Right ventricle myocardium inferior (tissue), 1 donor: ENCODE measurements around the gene LY6G5B. TPM values are rescaled to one million over a fixed set of nuclear protein-coding genes. Genes with fewer than 3 reads are reported as not detected.
A peak's percentile ranks its signal among the peaks of the same experiment; 100 is the strongest.

Source experiments
- ATAC-seq: fragments of 200-7000 bp; cut with Tn5 transposase; one replicate; pipeline ENCODE4 v1.9.1; 2020; ENCODE audit warnings: mild to moderate bottlenecking, moderate library complexity
- DNase-seq: peaks from one replicate; pipeline ENCODE4 v3.0.0; 2021; ENCODE audit errors: missing footprints
- intact Hi-C: fragments of 100-400 bp; cut with DNase I; formaldehyde crosslinking; loops from one replicate; pipeline ENCODE4 v1.11.0; 2022
- total RNA-seq: library from RNA; stranded (reverse); fragmentation: NEBNext Ultra II Directional; extraction: Animal tissue kit (Norgen Biotek cat#: 25700); gene quantifications from one replicate; pipeline ENCODE4 v1.2.1, GENCODE V29; 2021
- donor health status: DM: no; HTN: yes; CAD: no; lungs with severe emphysema.

LY6G5B gene
- total RNA-seq, 1 donor from 2014 or later, result 3.9 TPM

- no peak for ATAC-seq
- intact Hi-C loops, result no loop called here
Measured at GRCh38 chr6:31636698-31637596, 32.8 kb upstream of the LY6G5B start.

GRCh38 chr6:31639043-31639442 lies 30.7 kb upstream of the LY6G5B start:
- intact Hi-C loops, result no loop called here
- ATAC-seq, result no peak
- no peak for DNase-seq

More at GRCh38 chr6:31636698-31637596, 32.8 kb upstream of the LY6G5B start:
- no peak for DNase-seq

DNA sequence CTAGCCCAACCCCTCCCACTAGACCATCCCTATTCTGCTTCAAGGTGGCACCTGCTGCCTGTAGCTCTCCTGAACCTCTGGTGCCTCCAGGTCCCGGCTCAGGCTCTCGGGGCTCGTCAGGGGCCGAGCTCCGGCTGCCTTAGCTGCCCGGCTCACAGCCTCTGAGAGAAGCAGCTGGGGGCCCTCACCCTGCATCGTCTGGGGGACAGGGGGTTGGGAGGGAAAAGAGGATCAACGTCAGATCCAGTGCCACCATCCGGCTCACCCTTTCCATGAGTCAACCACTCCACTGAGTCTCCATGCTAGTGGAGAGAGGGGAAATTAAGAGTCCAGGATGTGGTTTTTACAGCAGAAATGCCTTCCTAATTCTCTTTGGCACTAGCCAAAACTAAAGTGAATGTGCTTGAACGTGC lies 30.3 kb upstream of the LY6G5B start:
- intact Hi-C loops, result no loop called here
- ATAC-seq (no peak), DNase-seq (no peak)

- intact Hi-C loops, result no loop called here
Measured at GRCh38 chr6:31640612-31641011, 29.2 kb upstream of the LY6G5B start.

GRCh38 chr6:31641370-31641769 lies 28.4 kb upstream of the LY6G5B start:
- ATAC-seq (no peak), DNase-seq (no peak)
- intact Hi-C loops, result no loop called here

More at GRCh38 chr6:31640612-31641011, 29.2 kb upstream of the LY6G5B start:
- ATAC-seq (no peak), DNase-seq (no peak)

DNA sequence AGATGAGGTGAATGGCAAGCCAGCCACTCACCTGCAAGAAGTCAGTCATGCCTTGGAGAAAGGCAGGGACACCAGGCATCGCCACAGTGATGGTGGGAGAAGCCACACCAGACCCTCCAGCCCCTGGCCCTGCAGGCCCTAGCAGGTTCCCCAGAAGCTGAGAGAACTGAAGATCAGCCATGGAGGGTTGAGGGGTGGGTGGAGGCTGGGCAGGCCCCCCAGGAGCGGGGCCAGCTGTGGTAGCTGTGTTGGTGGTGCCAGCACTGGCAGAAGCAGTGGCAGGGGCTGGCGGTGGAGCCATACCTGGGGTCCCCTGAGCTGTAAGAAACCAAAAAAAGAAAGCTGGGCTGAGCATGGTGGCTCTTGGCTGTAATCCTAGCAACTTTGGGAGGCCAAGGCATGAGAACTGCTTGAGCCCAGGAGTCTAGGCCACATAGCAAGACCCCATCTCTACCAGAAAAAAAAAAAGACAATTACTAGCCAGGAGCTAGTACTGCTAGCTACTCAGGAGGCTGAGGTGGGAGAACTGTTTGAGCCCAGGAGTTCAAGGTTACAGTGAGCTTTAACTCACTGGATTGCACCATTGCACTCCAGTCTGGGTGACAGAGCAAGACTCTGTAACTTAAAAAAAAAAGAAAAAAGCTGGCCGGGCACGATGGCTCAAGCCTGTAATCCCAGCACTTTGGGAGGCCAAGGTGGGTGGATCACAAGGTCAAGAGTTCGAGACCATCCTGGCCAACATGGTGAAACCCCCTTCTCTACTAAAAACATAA lies 26.8 kb upstream of the LY6G5B start:
- intact Hi-C loops, result no loop called here
- ATAC-seq, result no peak
- DNase-seq, result no peak

GRCh38 chr6:31643818-31644454 lies 25.8 kb upstream of the LY6G5B start:
- DNase-seq (no peak), ATAC-seq (peak; percentile 9)
- intact Hi-C loops, result no loop called here

GRCh38 chr6:31645325-31645724 lies 24.5 kb upstream of the LY6G5B start:
- intact Hi-C loops, result no loop called here
- ATAC-seq, result no peak
- DNase-seq, result no peak

DNA sequence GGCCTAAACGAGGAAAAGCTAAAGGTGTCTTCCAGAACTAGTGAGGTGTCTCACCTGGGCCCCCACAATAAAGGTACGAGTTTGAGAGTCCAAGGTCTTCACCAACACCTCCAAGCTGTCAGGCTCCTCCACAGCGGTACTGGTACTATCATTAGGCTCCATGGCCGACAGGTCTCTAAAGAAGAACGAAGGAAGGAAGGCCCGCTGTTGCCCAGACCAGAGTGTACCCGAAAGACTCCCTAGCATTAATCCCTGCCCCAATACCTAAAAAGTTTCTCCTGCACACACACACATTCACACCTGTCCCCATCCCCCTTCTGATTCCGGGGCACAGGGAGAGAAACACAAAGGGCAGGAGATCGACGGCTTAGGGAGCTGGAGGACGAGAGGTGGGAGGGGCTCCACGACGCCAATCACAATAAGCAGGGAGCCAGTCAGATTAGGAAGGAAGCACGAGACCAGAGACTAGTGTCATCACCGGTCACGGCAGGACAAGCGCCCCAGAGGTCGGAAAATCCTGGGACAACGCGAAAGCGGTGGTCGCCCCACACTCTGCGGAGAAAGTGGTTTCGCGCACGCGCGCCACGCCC lies 18.1 kb upstream of the LY6G5B start:
- ATAC-seq (peak; percentile 67), DNase-seq (no peak)
- intact Hi-C loops, result loop anchor here (1.0 kb wide), 2 partner anchors 14 to 31 kb away; partner anchors contain the start of gene PRRC2A

- ATAC-seq (peak; percentile 86), DNase-seq (peak; percentile 90)
- intact Hi-C loops, result loop anchor here (1.0 kb wide), 2 partner anchors 12 to 33 kb away; partner anchors contain the start of gene PRRC2A
Measured at GRCh38 chr6:31652925-31653724, 16.7 kb upstream of the LY6G5B start.

DNA sequence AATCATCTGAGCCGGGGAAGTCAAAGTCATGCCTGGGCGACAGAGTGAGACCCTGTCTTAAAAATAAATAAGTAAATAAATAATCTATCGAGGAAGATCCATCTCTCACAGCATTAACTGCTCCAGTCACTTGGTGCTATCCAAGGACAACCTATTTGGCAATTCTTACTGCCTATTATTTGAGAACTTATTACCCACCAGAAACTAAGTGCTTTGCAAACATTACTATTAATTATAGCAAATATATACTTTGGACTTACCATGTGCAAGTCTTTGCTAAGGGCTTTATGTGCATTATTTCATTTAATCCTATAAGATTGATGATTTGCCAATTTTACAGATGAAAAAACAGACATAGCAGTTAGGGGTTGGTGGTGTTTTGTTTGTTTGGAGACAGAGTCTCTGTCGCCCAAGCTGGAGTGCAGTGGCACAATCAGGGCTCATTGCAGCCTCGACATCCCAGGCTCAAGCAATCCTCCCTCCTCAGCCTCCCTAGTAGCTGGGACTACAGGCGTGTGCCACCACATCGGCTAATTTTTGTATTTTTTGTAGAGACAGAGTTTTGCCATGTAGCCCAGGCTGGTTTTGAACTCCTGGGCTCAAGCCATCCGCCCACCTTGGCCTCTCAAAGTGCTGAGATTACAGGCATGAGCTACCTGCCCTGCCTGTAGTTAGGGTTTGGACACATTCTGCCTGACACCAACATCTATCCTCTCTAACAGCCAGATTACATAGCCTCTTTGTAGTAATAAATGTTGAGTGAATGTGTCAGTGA lies 15.0 kb upstream of the LY6G5B start:
- no peak for DNase-seq
- intact Hi-C loops, result no loop called here
- no peak for ATAC-seq

DNA sequence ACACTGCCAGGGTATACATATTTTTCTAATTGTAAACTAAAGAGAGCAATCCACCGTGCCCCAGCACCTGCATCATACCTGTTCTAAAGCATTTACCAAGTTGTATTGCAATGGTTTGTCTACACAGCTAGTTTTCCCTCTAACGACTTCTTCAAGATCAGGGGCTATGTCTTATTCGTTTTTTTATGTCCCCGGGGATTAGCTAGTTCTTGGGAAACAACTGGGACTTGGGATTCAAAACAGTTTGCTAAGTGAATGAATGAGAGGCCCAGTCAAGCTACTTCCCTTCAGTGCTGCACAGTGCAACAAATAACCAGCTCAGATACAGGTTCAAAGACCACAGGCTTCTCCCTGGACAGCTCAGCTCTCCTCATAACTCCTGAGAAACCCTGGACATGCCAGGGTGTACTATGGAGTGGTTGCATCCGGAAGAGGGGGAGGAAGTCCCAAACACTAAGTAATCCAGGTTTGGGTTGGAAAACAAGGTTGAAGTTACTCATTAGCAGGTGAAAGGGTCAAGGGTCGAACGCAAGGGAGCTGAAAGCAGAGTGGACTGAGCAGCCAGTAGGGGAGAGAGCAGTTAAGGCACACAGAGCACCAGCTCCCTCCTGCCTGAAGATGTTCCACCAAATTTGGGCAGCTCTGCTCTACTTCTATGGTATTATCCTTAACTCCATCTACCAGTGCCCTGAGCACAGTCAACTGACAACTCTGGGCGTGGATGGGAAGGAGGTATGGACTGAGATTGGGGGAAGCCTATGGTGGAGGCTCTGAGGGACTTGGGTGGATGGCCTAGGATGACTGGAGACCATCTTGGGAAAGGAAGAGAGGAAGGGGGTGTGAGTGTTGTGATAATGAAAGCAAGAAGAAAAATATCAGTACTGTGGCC lies 14.2 kb upstream of the LY6G5B start, which contains the start of gene APOM:
APOM (plus strand) TSS at position 546 of the 889 bp plus-strand sequence; CDS start at position 619, 73 bp downstream.
- intact Hi-C loops, result no loop called here
- no peak for ATAC-seq
- DNase-seq, result no peak

GRCh38 chr6:31657406-31658157 lies 12.2 kb upstream of the LY6G5B start:
- intact Hi-C loops, result no loop called here
- DNase-seq, result no peak
- ATAC-seq, result no peak

- ATAC-seq, result no peak
- DNase-seq, result no peak
- intact Hi-C loops, result no loop called here
Measured at GRCh38 chr6:31658158-31658688, 11.6 kb upstream of the LY6G5B start.

- ATAC-seq, result no peak
- intact Hi-C loops, result no loop called here
- DNase-seq, result no peak
Measured at GRCh38 chr6:31658983-31659648, 10.7 kb upstream of the LY6G5B start.
